ENCODE measurements around the gene ZNF512B. TPM values are rescaled to one million over a fixed set of nuclear protein-coding genes. Genes with fewer than 3 reads are reported as not detected.

The ZNF512B gene
- total RNA-seq, 1 donor from 2014 or later, result 10.3 TPM

GRCh38 chr20:63944078-63944941, 25.4 kb downstream of the ZNF512B start:
- H3K36me3 ChIP-seq, result peaks cover 0 to 61% of the 10 kb centered on the region in 2 donors

DNA sequence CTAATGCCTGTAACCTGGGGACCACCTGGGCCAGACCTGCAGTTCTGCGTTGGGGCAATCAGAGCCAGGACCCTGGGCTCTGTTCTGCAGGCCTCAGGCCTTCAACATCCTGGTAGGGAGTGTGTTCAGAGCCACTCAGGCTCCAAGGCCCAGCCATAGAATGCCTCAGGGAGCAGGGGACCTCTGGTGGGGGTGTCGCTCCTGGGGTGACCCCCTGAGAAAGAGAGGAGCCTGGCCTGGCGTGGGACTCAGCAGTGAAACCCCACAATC, 26.0 kb downstream of the ZNF512B start:
- DNase-seq (ENCODE audit: extremely low spot score in 2 of 2), result no peak
- Histone ChIP-seq H3K4me3 (no peak overlapping the region), H3K9me3 (no peaks in the 10 kb centered on the region), H3K27ac (no peak overlapping the region), H3K36me3 (peaks cover 0 to 67% of the 10 kb centered on the region in 2 donors), H3K4me1 (peaks cover 46% of the 10 kb centered on the region), H3K27me3 (no peaks in the 10 kb centered on the region)
- intact Hi-C loops (cut with DNase I), result no loop called here
- TF ChIP-seq POLR2A (IDR thresholded peaks at IDR 0.05), result no peak
- TF ChIP-seq POLR2AphosphoS5 (IDR thresholded peaks at IDR 0.05; ENCODE audit: insufficient read depth in 1 of 2, low read depth in 1 of 2), result no peak
- TF ChIP-seq CTCF (IDR thresholded peaks at IDR 0.05), result no peak

More at GRCh38 chr20:63944078-63944941, 25.4 kb downstream of the ZNF512B start:
- TF ChIP-seq POLR2A (IDR thresholded peaks at IDR 0.05) (no peak), POLR2AphosphoS5 (IDR thresholded peaks at IDR 0.05; ENCODE audit: insufficient read depth in 1 of 2, low read depth in 1 of 2) (no peak), CTCF (IDR thresholded peaks at IDR 0.05) (no peak)
- peaks cover 51% of the 10 kb centered on the region for H3K4me1 ChIP-seq
- no peaks in the 10 kb centered on the region for H3K27me3 ChIP-seq
- no peak overlapping the region for H3K4me3 ChIP-seq
- H3K9me3 ChIP-seq, result no peaks in the 10 kb centered on the region
- DNase-seq (ENCODE audit: extremely low spot score in 2 of 2), result no peak
- intact Hi-C loops (cut with DNase I), result no loop called here
- H3K27ac ChIP-seq, result no peak overlapping the region

DNA sequence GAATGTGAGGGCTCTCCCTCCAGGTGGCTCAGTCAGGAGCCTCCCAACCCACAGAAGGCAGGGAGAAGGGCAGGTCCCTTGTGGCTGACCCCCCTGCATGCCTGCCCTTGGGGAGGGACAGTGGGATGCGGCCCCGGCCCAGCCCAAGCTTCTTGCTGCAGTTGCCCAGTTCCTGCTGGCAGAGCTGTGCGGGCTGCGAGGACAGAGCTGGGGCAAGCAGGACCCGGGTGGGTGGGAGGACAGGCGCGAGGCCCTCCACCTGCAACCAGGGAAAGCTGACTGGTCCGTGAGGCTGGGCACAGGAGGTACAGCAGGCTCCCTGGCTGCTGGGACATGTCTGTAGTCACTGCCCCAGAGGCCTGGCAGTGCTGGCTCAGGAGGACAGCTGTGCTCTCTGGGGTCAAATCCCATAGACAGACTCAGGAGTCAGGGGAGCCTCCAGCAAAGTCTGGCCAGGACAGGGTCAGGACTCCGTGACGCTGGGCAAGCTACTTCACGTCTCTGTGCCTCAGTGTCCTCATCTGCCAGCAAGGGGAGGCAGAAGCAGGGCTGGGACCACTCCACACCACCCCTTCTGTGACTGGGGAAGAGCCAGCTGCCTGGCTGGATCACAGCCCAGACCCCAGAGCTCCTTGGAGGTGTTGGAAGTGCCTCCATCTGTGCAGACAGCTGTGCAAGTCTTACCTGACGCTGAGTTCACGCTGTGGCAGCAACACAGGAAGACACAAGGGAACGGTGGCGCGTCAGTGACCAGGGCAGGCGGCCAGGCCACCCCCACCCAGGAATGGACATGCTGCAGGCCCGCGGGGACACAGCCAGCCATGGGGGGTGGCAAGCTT, 26.5 kb downstream of the ZNF512B start:
- H3K27ac ChIP-seq, result peak overlapping the region; percentile 61
- H3K4me3 ChIP-seq, result no peak overlapping the region
- H3K27me3 ChIP-seq, result no peaks in the 10 kb centered on the region
- no peak for TF ChIP-seq CTCF (IDR thresholded peaks at IDR 0.05)
- no peak for TF ChIP-seq POLR2A (IDR thresholded peaks at IDR 0.05)
- no peak for TF ChIP-seq POLR2AphosphoS5 (IDR thresholded peaks at IDR 0.05; ENCODE audit: insufficient read depth in 1 of 2, low read depth in 1 of 2)
- intact Hi-C loops (cut with DNase I), result no loop called here
- DNase-seq (ENCODE audit: extremely low spot score in 2 of 2), result no peak
- H3K4me1 ChIP-seq, result peaks cover 40% of the 10 kb centered on the region
- no peaks in the 10 kb centered on the region for H3K9me3 ChIP-seq
- peaks cover 0 to 71% of the 10 kb centered on the region in 2 donors for H3K36me3 ChIP-seq

GRCh38 chr20:63942250-63942951, 27.3 kb downstream of the ZNF512B start:
- DNase-seq (ENCODE audit: extremely low spot score in 2 of 2), result no peak
- no peaks in the 10 kb centered on the region for H3K9me3 ChIP-seq
- H3K36me3 ChIP-seq, result peaks cover 0 to 71% of the 10 kb centered on the region in 2 donors
- peaks cover 32% of the 10 kb centered on the region for H3K4me1 ChIP-seq
- H3K27me3 ChIP-seq, result no peaks in the 10 kb centered on the region
- no peak overlapping the region for H3K4me3 ChIP-seq
- H3K27ac ChIP-seq, result peak overlapping the region; percentile 61
- intact Hi-C loops (cut with DNase I), result no loop called here
- TF ChIP-seq POLR2AphosphoS5 (IDR thresholded peaks at IDR 0.05; ENCODE audit: insufficient read depth in 1 of 2, low read depth in 1 of 2), result peak in 1 of 2 donors; percentile 39
- TF ChIP-seq CTCF (IDR thresholded peaks at IDR 0.05), result no peak
- TF ChIP-seq POLR2A (IDR thresholded peaks at IDR 0.05), result no peak

Measured in vagina (tissue), 2 donors.